Vagina (tissue), 2 donors: Measurements from ENCODE around the gene PRSS22. TPM values are rescaled to one million over a fixed set of nuclear protein-coding genes. Genes with fewer than 3 reads are reported as not detected.

Experiments
- DNase-seq, 2 donors: peaks; one replicate each; pipeline ENCODE4 v3.0.0-alpha.2; 2017; ENCODE audit errors: extremely low spot score in 2 of 2
- H3K27ac ChIP-seq: fragments of 200-600 bp; sonication (generic); one replicate; pipeline ENCODE4 v1.5.1; 2019
- H3K27me3 ChIP-seq: fragments of 200-600 bp; sonication (generic); one replicate; pipeline ENCODE4 v1.5.1; 2019
- H3K36me3 ChIP-seq, 2 donors: fragments of 200-600 bp; sonication (generic); one replicate each; pipeline ENCODE4 v1.5.1; 2017 to 2019
- H3K4me1 ChIP-seq: fragments of 200-600 bp; sonication (generic); one replicate; pipeline ENCODE4 v1.5.1; 2019
- H3K4me3 ChIP-seq, 2 donors: fragments of 200-600 bp; sonication (generic); 1 replicate in 1 of 2; 2 replicates in 1 of 2; pipeline ENCODE4 v1.5.1; 2016 to 2019
- H3K9me3 ChIP-seq: fragments of 200-600 bp; sonication (generic); one replicate; pipeline ENCODE4 v1.5.1; 2019
- CTCF ChIP-seq, 3 experiments: fragments of 450-650 bp in 2 of 3; fragments of 200-600 bp in 1 of 3; sonication (generic) in 1 of 3; IDR thresholded peaks; one replicate each; pipeline ENCODE4 v1.5.1; 2017 to 2019; ENCODE audit warnings: antibody characterized with exemption in 3 of 3, mild to moderate bottlenecking in 2 of 3, moderate library complexity in 2 of 3
- POLR2A ChIP-seq, 2 donors: fragments of 450-650 bp; IDR thresholded peaks; one replicate each; pipeline ENCODE4 v1.6.1; 2017; ENCODE audit warnings: antibody characterized with exemption in 2 of 2, mild to moderate bottlenecking in 2 of 2, moderate library complexity in 2 of 2
- POLR2AphosphoS5 ChIP-seq, 2 donors: sonication (generic); formaldehyde crosslinking; IDR thresholded peaks; one replicate each; pipeline ENCODE4 v1.9.0; 2017; ENCODE audit warnings: antibody characterized with exemption in 2 of 2, mild to moderate bottlenecking in 2 of 2, low read depth in 1 of 2; ENCODE audit not compliant: insufficient read depth in 1 of 2
- intact Hi-C: fragments of 100-400 bp; cut with DNase I; formaldehyde crosslinking; loops from one replicate; pipeline ENCODE4 v1.15.1; 2023
- total RNA-seq: library from RNA; depleted of rRNA; stranded (reverse); fragments of >200 nt; gene quantifications from one replicate; pipeline ENCODE4 v1.2.3, GENCODE V29; 2016

The PRSS22 gene
- total RNA-seq, 1 donor from 2014 or later, result 38.8 TPM

GRCh38 chr16:2835638-2836493 lies 22.1 kb downstream of the PRSS22 start:
- Histone ChIP-seq H3K4me1 (peaks cover 8% of the 10 kb centered on the region), H3K27me3 (no peaks in the 10 kb centered on the region), H3K9me3 (no peaks in the 10 kb centered on the region), H3K27ac (no peak overlapping the region), H3K4me3 (no peak overlapping the region), H3K36me3 (no peaks in the 10 kb centered on the region)
- DNase-seq, result no peak
- intact Hi-C loops, result loop anchor here (10.0 kb wide), 1 partner anchor 649 kb away; no protein-coding TSS in a partner anchor
- no peak for TF ChIP-seq POLR2A (IDR thresholded peaks at IDR 0.05)
- no peak for TF ChIP-seq CTCF (IDR thresholded peaks at IDR 0.05)
- no peak for TF ChIP-seq POLR2AphosphoS5 (IDR thresholded peaks at IDR 0.05; ENCODE audit: insufficient read depth in 1 of 2, low read depth in 1 of 2)

- H3K4me1 ChIP-seq, result peaks cover 13% of the 10 kb centered on the region
- H3K36me3 ChIP-seq, result no peaks in the 10 kb centered on the region
- H3K27me3 ChIP-seq, result no peaks in the 10 kb centered on the region
- no peak overlapping the region for H3K4me3 ChIP-seq
- TF ChIP-seq CTCF (IDR thresholded peaks at IDR 0.05) (no peak), POLR2A (IDR thresholded peaks at IDR 0.05) (no peak), POLR2AphosphoS5 (IDR thresholded peaks at IDR 0.05; ENCODE audit: insufficient read depth in 1 of 2, low read depth in 1 of 2) (no peak)
- intact Hi-C loops, result loop anchor here (10.0 kb wide), 1 partner anchor 650 kb away; no protein-coding TSS in a partner anchor
- no peaks in the 10 kb centered on the region for H3K9me3 ChIP-seq
- no peak overlapping the region for H3K27ac ChIP-seq
- no peak for DNase-seq
These were observed 23.0 kb downstream of the PRSS22 start for GRCh38 chr16:2834968-2835367.

GRCh38 chr16:2833776-2834175 lies 24.2 kb downstream of the PRSS22 start:
- no peak for TF ChIP-seq CTCF (IDR thresholded peaks at IDR 0.05)
- no peak for TF ChIP-seq POLR2AphosphoS5 (IDR thresholded peaks at IDR 0.05; ENCODE audit: insufficient read depth in 1 of 2, low read depth in 1 of 2)
- TF ChIP-seq POLR2A (IDR thresholded peaks at IDR 0.05), result no peak
- Histone ChIP-seq H3K4me3 (no peak overlapping the region), H3K4me1 (peaks cover 20% of the 10 kb centered on the region), H3K36me3 (no peaks in the 10 kb centered on the region), H3K27me3 (no peaks in the 10 kb centered on the region), H3K27ac (no peak overlapping the region), H3K9me3 (no peaks in the 10 kb centered on the region)
- no peak for DNase-seq
- intact Hi-C loops, result loop anchor here (10.0 kb wide), 1 partner anchor 651 kb away; no protein-coding TSS in a partner anchor

- no peak for DNase-seq
- intact Hi-C loops, result loop anchor here (10.0 kb wide), 1 partner anchor 654 kb away; no protein-coding TSS in a partner anchor
These were observed 26.8 kb downstream of the PRSS22 start for GRCh38 chr16:2831203-2831602.

More at GRCh38 chr16:2831203-2831602, 26.8 kb downstream of the PRSS22 start:
- H3K27me3 ChIP-seq, result no peaks in the 10 kb centered on the region
- H3K9me3 ChIP-seq, result no peaks in the 10 kb centered on the region
- no peaks in the 10 kb centered on the region for H3K36me3 ChIP-seq
- H3K27ac ChIP-seq, result no peak overlapping the region
- TF ChIP-seq POLR2A (IDR thresholded peaks at IDR 0.05) (no peak), POLR2AphosphoS5 (IDR thresholded peaks at IDR 0.05; ENCODE audit: insufficient read depth in 1 of 2, low read depth in 1 of 2) (no peak), CTCF (IDR thresholded peaks at IDR 0.05) (no peak)
- H3K4me3 ChIP-seq, result no peak overlapping the region
- H3K4me1 ChIP-seq, result peaks cover 20% of the 10 kb centered on the region
